Measurements from ENCODE around the gene NKX6-1. TPM values are rescaled to one million over a fixed set of nuclear protein-coding genes. Genes with fewer than 3 reads are reported as not detected.

The NKX6-1 gene
- total RNA-seq, 1 experiment from 2014 or later = 0.37 TPM

- H3K27me3 ChIP-seq (ENCODE audit: insufficient read depth, low read depth) = no peaks in the 10 kb centered on the region
- H3K27ac ChIP-seq = no peak overlapping the region
- no peaks in the 10 kb centered on the region for H3K9me3 ChIP-seq (ENCODE audit: insufficient read depth, low read depth)
- no peak overlapping the region for H2AFZ ChIP-seq
- ChIA-PET CTCF (no interaction called here), POLR2A (ENCODE audit: unreplicated experiment) (no interaction called here)
- H3K36me3 ChIP-seq (ENCODE audit: low read depth) = no peaks in the 10 kb centered on the region
- H3K4me3 ChIP-seq = no peak overlapping the region
- no peaks in the 10 kb centered on the region for H3K4me1 ChIP-seq (replicated peaks; ENCODE audit: insufficient read depth)
- H3K9me2 ChIP-seq (ENCODE audit: insufficient read depth) = no peaks in the 10 kb centered on the region
- intact Hi-C loops (cut with micrococcal nuclease; ENCODE audit: unreplicated experiment) = loop anchor here (5.0 to 10.0 kb wide), 4 partner anchors 471 to 1006 kb away; no protein-coding TSS in a partner anchor
- no peaks in the 10 kb centered on the region for H4K20me1 ChIP-seq (ENCODE audit: insufficient read depth)
- H3K4me2 ChIP-seq = no peak overlapping the region
- DNase-seq = no peak
- H3K79me2 ChIP-seq (ENCODE audit: low read depth) = no peaks in the 10 kb centered on the region
- TF ChIP-seq EZH2 (IDR thresholded peaks at IDR 0.05; ENCODE audit: low read depth) = no peak
- TF ChIP-seq CTCF (conservative IDR thresholded peaks at IDR 0.05) = no peak
- no TSS peak for BruUV-seq (replicated peaks)
- no peaks in the 10 kb centered on the region for H3F3A ChIP-seq (ENCODE audit: insufficient read depth, low read depth)
Measured at GRCh38 chr4:84501202-84501503, 2.1 kb upstream of the NKX6-1 start.

- CTCF ChIA-PET = no interaction called here
Measured at GRCh38 chr4:84500386-84501201, 1.5 kb upstream of the NKX6-1 start.

DNA sequence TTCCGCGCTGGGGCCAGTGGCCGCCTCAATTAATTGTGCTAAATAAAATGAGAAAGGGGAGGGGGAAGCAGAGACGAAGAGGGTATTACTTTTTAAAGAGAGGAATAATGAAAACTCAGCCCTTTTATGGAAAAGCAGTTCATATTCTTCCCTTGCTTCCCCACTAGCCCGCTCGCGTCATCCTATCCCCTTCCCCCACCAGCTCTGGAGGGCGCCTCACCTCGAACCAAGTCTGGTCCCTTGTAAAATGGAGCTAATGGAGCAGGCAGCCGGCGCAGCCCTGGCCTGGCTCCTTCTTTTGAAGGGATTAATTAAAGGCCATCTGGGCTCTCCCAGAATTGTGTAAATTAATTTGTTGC lies 511 bp upstream of the NKX6-1 start:
- Histone ChIP-seq H3K4me2 (peak overlapping the region; percentile 85), H3K79me2 (ENCODE audit: low read depth) (no peaks in the 10 kb centered on the region), H3F3A (ENCODE audit: insufficient read depth, low read depth) (no peaks in the 10 kb centered on the region), H3K4me3 (peak overlapping the region; percentile 63; the same call in 1 of the 2 replicates), H3K27me3 (ENCODE audit: insufficient read depth, low read depth) (no peaks in the 10 kb centered on the region), H3K4me1 (replicated peaks; ENCODE audit: insufficient read depth) (no peaks in the 10 kb centered on the region), H3K9me2 (ENCODE audit: insufficient read depth) (no peaks in the 10 kb centered on the region), H3K27ac (no peak overlapping the region), H4K20me1 (ENCODE audit: insufficient read depth) (no peaks in the 10 kb centered on the region), H3K36me3 (ENCODE audit: low read depth) (no peaks in the 10 kb centered on the region), H3K9me3 (ENCODE audit: insufficient read depth, low read depth) (no peaks in the 10 kb centered on the region), H2AFZ (no peak overlapping the region)
- BruUV-seq (replicated peaks) = no TSS peak
- POLR2A ChIA-PET (ENCODE audit: unreplicated experiment) = no interaction called here
- CTCF ChIA-PET = interaction anchor here (0.6 to 0.7 kb wide), 2 partner anchors 585 to 729 kb away, joined by 3 to 4 read pairs; no protein-coding TSS in a partner anchor
- intact Hi-C loops (cut with micrococcal nuclease; ENCODE audit: unreplicated experiment) = no loop called here
- no peak for TF ChIP-seq EZH2 (IDR thresholded peaks at IDR 0.05; ENCODE audit: low read depth)
- TF ChIP-seq CTCF (conservative IDR thresholded peaks at IDR 0.05) = no peak
- no peak for DNase-seq

More at GRCh38 chr4:84500386-84501201, 1.5 kb upstream of the NKX6-1 start:
- Histone ChIP-seq H3K9me3 (ENCODE audit: insufficient read depth, low read depth) (no peaks in the 10 kb centered on the region), H3K36me3 (ENCODE audit: low read depth) (no peaks in the 10 kb centered on the region), H3K4me1 (replicated peaks; ENCODE audit: insufficient read depth) (no peaks in the 10 kb centered on the region), H3F3A (ENCODE audit: insufficient read depth, low read depth) (no peaks in the 10 kb centered on the region), H3K79me2 (ENCODE audit: low read depth) (no peaks in the 10 kb centered on the region), H3K9me2 (ENCODE audit: insufficient read depth) (no peaks in the 10 kb centered on the region), H4K20me1 (ENCODE audit: insufficient read depth) (no peaks in the 10 kb centered on the region), H3K27ac (no peak overlapping the region), H3K27me3 (ENCODE audit: insufficient read depth, low read depth) (no peaks in the 10 kb centered on the region), H3K4me2 (no peak overlapping the region), H3K4me3 (no peak overlapping the region), H2AFZ (no peak overlapping the region)
- DNase-seq = no peak
- POLR2A ChIA-PET (ENCODE audit: unreplicated experiment) = no interaction called here
- intact Hi-C loops (cut with micrococcal nuclease; ENCODE audit: unreplicated experiment) = loop anchor here (5.0 to 10.0 kb wide), 4 partner anchors 472 to 1006 kb away; no protein-coding TSS in a partner anchor
- BruUV-seq (replicated peaks) = no TSS peak
- no peak for TF ChIP-seq EZH2 (IDR thresholded peaks at IDR 0.05; ENCODE audit: low read depth)
